ENCODE data around the gene SLC15A4.

SLC15A4 gene

DNA sequence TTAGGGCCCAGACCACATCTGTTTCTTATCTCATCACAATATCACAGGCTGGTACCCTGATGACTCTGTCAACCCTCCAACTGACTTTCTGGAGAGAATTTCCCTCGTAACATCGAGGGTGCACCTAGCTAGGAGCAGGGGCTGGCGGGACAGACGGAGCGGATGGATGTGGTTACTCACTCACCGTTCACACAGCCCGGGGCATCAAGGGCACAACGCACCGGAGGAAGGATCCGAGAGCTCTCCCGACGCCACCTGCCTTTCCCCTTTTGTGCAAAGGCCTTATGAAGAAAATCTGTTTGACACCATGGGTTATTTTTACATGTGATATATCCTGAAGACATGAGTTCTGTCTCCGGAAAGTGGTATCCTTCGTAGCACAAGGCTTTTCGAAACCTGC, 31.4 kb downstream of the SLC15A4 start:
- peaks cover 62% of the 10 kb centered on the region for H3K36me3 ChIP-seq (ENCODE audit: control insufficient read depth, insufficient read depth, low read length)
- no peak overlapping the region for H3K4me3 ChIP-seq (ENCODE audit: extremely low read depth, insufficient read depth, low read length, poor library complexity, severe bottlenecking)
- H3K9me3 ChIP-seq (ENCODE audit: control insufficient read depth, low read length): no peaks in the 10 kb centered on the region
- no peak overlapping the region for H3K27ac ChIP-seq (ENCODE audit: low read depth, low read length, severe bottlenecking)
- peaks cover 5% of the 10 kb centered on the region for H3K4me1 ChIP-seq (ENCODE audit: control insufficient read depth, insufficient read depth, low read length, poor library complexity, severe bottlenecking)
- whole genome bisulfite sequencing, 2 experiments (ENCODE audit: insufficient coverage in 2 of 2): 96 to 97% methylated on average over 14 to 15 of the region's 15 CpGs

DNA sequence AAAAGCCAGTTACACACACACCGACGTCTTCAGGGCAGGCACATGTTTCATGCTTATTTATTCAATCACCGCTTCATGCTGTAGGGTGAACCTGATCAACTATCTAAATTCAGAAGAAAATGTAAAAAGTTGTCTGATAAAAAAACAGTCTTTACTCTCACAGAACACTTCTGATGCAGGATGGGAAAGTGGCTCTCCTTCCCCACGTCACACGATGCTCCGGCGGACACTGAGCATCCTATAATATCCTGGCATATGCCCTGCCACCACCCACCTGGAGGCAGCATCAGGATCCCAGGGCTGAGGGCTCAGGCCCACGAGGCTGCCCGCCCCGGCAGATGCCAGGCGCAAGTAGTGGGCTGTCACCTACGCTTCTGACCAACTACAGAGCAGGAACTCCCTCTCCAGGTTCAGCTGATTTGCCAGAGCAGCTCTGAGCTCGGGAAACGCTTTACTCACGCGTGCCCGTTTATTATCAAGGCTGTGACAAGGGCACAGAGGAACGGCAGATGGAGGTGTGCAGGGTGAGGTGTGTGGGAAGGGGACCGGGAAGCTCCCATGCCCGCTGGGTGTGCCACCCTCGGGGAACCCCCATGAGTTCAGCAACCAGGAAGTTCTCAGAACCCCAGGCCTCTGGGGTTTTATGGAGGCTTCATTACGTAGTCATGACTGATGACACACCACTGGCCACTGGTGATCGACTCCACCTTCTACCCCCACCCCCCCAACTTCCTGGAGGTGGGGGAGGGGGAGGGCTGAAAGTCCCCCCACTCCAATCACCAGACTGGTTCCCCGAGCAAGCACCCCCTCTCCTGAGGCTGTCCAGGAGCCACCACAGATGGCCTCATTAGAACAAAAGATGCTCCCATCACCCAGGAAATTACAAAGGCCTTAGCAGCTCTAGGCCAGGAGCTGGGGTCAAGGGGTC, 32.1 kb downstream of the SLC15A4 start:
- Histone ChIP-seq H3K27ac (ENCODE audit: low read depth, low read length, severe bottlenecking) (no peak overlapping the region), H3K36me3 (ENCODE audit: control insufficient read depth, insufficient read depth, low read length) (peaks cover 55% of the 10 kb centered on the region), H3K4me1 (ENCODE audit: control insufficient read depth, insufficient read depth, low read length, poor library complexity, severe bottlenecking) (peaks cover 1% of the 10 kb centered on the region), H3K4me3 (ENCODE audit: extremely low read depth, insufficient read depth, low read length, poor library complexity, severe bottlenecking) (no peak overlapping the region), H3K9me3 (ENCODE audit: control insufficient read depth, low read length) (no peaks in the 10 kb centered on the region)
- 98% methylated on average over 15 to 19 of the region's 24 CpGs for WGBS, 2 experiments (ENCODE audit: insufficient coverage in 2 of 2)

DNA sequence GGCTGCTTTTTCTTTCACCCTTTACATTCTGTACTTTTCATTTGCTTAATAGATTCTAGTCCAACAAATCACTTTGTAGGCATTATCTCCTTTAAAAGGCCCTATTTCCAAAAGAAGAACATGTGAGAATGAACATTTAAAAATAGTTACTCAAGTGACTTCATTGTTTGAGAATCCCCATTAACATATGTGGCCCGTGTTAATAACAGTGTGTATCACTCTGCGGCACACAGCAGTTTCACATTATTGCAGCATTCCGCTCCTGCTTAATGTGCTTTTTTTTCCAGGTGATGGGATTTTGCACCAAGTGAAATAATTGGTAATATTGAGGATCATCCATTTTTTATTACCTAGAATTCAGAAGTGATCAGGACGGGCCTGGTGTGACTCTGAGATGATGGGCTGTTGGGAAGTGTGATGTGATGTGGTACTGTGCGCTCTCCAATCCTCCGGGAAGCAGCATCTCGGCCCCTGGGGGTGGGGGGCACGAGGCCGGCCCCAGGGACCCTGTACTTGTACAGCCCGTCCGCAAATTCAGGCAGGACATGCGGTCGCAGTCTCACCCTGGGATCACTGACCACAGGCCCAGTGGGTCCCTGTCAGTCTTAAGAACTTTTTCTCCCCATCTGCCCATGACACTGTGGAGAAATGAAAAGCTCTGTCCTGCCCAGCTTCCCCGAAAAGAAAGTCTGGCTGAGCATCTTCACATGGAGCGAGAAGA, 32.9 kb downstream of the SLC15A4 start:
- WGBS, 2 experiments (ENCODE audit: insufficient coverage in 2 of 2): 90 to 91% methylated on average over 11 to 13 of the region's 15 CpGs
- Histone ChIP-seq H3K4me3 (ENCODE audit: extremely low read depth, insufficient read depth, low read length, poor library complexity, severe bottlenecking) (no peak overlapping the region), H3K9me3 (ENCODE audit: control insufficient read depth, low read length) (no peaks in the 10 kb centered on the region), H3K4me1 (ENCODE audit: control insufficient read depth, insufficient read depth, low read length, poor library complexity, severe bottlenecking) (no peaks in the 10 kb centered on the region), H3K27ac (ENCODE audit: low read depth, low read length, severe bottlenecking) (no peak overlapping the region), H3K36me3 (ENCODE audit: control insufficient read depth, insufficient read depth, low read length) (peaks cover 48% of the 10 kb centered on the region)

DNA sequence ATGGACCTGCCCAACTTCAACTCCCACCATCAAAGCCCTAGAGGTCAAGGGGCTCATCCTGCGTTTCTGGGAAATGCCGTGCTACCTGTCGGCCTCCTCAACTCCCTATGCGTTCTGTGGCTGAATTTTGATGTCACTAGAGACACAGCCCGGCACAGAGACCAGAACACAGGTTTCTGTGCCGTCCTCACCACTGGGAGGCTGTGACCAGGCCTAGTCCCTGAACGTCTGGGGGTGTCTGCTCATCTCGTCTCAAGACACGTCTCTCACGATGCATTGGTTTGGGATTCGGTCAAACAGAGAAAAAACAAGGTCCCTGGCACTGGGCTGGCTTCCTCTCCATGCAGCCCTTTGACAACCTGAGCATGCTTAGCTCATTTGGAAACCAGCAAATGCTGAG, 33.5 kb downstream of the SLC15A4 start:
- 81 to 87% methylated on average over 11 of the region's 11 CpGs for WGBS, 2 experiments (ENCODE audit: insufficient coverage in 2 of 2)
- peaks cover 42% of the 10 kb centered on the region for H3K36me3 ChIP-seq (ENCODE audit: control insufficient read depth, insufficient read depth, low read length)
- H3K4me3 ChIP-seq (ENCODE audit: extremely low read depth, insufficient read depth, low read length, poor library complexity, severe bottlenecking): no peak overlapping the region
- H3K4me1 ChIP-seq (ENCODE audit: control insufficient read depth, insufficient read depth, low read length, poor library complexity, severe bottlenecking): no peaks in the 10 kb centered on the region
- H3K9me3 ChIP-seq (ENCODE audit: control insufficient read depth, low read length): no peaks in the 10 kb centered on the region
- H3K27ac ChIP-seq (ENCODE audit: low read depth, low read length, severe bottlenecking): no peak overlapping the region

DNA sequence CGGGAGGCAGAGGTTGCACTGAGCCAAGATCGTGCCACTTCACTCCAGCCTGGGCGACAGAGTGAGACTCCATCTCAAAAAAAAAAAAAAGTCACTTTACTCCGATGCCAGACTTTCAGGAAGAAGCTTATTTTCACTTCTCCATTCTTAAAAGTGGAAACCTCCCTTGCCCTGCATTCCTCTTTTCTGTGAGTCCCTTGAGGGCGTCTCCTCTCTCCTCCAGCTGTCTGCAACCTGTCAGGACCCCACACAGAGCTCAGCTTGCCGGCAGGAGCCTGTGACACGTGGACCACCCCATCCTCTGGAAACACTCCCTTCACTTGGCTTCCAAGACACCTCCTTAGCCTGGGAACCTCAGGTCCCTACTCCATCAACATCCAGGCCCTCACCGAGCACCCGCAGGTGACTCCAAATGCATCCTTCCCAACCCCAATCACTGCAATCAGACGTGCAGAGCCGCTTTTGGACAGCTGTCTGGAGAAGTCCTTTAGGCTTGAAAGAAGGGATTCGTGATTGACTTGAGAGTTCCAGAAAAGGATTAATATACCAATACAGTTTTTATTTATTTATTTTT, 34.3 kb downstream of the SLC15A4 start:
- H3K4me1 ChIP-seq (ENCODE audit: control insufficient read depth, insufficient read depth, low read length, poor library complexity, severe bottlenecking): no peaks in the 10 kb centered on the region
- H3K9me3 ChIP-seq (ENCODE audit: control insufficient read depth, low read length): no peaks in the 10 kb centered on the region
- peaks cover 35% of the 10 kb centered on the region for H3K36me3 ChIP-seq (ENCODE audit: control insufficient read depth, insufficient read depth, low read length)
- no peak overlapping the region for H3K27ac ChIP-seq (ENCODE audit: low read depth, low read length, severe bottlenecking)
- 85 to 95% methylated on average over 6 to 7 of the region's 12 CpGs for WGBS, 2 experiments (ENCODE audit: insufficient coverage in 2 of 2)
- H3K4me3 ChIP-seq (ENCODE audit: extremely low read depth, insufficient read depth, low read length, poor library complexity, severe bottlenecking): no peak overlapping the region

DNA sequence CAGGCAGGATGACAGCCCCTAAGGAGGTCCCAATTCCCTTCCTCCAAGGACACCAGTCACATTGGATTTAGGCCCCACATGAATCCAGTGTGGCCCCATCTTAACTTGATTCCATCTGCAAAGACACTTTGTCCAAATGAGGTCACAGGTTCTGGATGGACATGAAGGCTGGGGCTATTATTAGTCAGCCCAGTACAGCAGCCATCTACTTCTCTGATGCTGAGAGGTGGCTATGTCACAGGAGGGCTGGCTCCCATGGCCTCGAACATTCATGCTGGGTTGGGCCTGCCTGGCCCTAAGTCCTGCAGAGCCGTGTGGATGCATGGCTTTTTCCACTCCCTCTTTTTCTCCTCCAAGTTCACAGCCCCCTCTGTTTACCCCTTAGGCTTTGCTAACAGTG, 35.9 kb downstream of the SLC15A4 start:
- H3K36me3 ChIP-seq (ENCODE audit: control insufficient read depth, insufficient read depth, low read length): peaks cover 22% of the 10 kb centered on the region
- H3K9me3 ChIP-seq (ENCODE audit: control insufficient read depth, low read length): no peaks in the 10 kb centered on the region
- no peak overlapping the region for H3K4me3 ChIP-seq (ENCODE audit: extremely low read depth, insufficient read depth, low read length, poor library complexity, severe bottlenecking)
- H3K27ac ChIP-seq (ENCODE audit: low read depth, low read length, severe bottlenecking): no peak overlapping the region
- WGBS, 2 experiments (ENCODE audit: insufficient coverage in 2 of 2): 83% methylated on average over 1 to 2 of the region's 2 CpGs
- H3K4me1 ChIP-seq (ENCODE audit: control insufficient read depth, insufficient read depth, low read length, poor library complexity, severe bottlenecking): no peaks in the 10 kb centered on the region

DNA sequence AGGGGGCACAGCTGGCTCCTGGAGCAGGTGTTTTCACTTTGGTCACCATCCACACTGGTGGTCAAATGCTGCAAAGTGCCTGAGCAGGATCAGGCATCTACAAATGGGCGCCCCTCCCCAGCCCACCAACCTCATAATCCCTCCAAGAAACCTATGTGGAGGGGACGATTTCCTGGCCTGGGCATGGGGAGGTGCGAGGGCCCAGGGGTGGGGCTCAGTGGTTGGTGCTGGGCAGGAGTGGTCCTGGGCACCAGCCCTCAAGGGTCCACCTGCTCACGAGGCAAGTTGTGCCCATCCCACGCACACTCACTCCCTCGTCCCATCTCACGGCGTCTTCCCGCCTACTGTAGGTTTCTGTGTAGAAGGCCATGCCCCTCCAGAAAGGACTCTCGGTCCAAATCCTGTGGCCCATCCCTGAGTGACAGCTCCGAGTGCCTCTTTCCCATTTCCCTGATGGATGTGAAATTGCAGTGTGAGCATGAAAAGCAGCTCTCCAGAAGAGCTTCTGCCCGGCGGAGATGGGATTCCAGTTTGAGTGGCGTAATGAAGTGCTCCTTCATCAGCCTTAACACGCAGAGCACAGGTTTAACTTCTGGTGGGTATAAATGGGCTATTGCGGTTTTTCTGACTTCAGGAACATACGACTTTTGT, 36.9 kb downstream of the SLC15A4 start:
- no peaks in the 10 kb centered on the region for H3K4me1 ChIP-seq (ENCODE audit: control insufficient read depth, insufficient read depth, low read length, poor library complexity, severe bottlenecking)
- H3K4me3 ChIP-seq (ENCODE audit: extremely low read depth, insufficient read depth, low read length, poor library complexity, severe bottlenecking): no peak overlapping the region
- no peak overlapping the region for H3K27ac ChIP-seq (ENCODE audit: low read depth, low read length, severe bottlenecking)
- no peaks in the 10 kb centered on the region for H3K9me3 ChIP-seq (ENCODE audit: control insufficient read depth, low read length)
- H3K36me3 ChIP-seq (ENCODE audit: control insufficient read depth, insufficient read depth, low read length): peaks cover 13% of the 10 kb centered on the region
- WGBS, 2 experiments (ENCODE audit: insufficient coverage in 2 of 2): 97 to 98% methylated on average over 14 of the region's 17 CpGs

DNA sequence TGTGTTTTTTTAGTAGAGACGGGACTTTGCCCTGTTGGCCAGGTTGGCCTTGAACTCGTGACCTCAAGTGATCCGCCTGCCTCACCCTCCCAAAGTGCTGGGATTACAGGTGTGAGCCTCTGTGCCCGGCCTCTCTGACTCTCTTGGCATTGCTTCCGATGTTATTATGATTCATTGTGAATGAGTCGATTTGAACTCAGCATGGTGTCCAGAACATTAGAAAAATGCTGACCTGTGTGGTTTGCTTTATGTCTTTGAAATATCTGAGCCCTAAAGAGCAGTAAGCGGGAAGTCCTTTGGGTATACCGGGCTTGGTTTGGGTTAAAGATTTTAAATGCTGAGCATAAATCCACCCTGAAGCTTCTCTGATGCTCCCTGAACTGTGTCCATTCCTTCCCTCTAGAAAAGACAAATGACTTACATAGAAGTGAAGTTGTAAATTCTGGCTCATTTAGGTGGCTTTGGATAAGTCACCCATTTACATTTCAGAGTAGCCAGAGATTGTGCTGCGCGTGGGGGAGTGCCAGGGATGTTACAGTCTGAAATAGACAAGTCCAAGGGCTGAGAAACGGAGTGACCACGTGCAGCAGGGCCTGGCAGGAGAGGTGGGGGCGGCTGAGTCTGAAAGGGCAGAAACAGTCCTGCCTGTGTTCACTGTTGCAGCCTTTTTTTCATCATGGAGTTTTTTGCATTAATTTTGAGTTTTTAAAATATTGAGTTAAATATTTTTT, 39.6 kb downstream of the SLC15A4 start:
- Histone ChIP-seq H3K4me3 (ENCODE audit: extremely low read depth, insufficient read depth, low read length, poor library complexity, severe bottlenecking) (no peak overlapping the region), H3K4me1 (ENCODE audit: control insufficient read depth, insufficient read depth, low read length, poor library complexity, severe bottlenecking) (no peaks in the 10 kb centered on the region), H3K9me3 (ENCODE audit: control insufficient read depth, low read length) (no peaks in the 10 kb centered on the region), H3K27ac (ENCODE audit: low read depth, low read length, severe bottlenecking) (no peak overlapping the region), H3K36me3 (ENCODE audit: control insufficient read depth, insufficient read depth, low read length) (no peaks in the 10 kb centered on the region)
- 88 to 91% methylated on average over 10 to 11 of the region's 13 CpGs for WGBS, 2 experiments (ENCODE audit: insufficient coverage in 2 of 2)

DNA sequence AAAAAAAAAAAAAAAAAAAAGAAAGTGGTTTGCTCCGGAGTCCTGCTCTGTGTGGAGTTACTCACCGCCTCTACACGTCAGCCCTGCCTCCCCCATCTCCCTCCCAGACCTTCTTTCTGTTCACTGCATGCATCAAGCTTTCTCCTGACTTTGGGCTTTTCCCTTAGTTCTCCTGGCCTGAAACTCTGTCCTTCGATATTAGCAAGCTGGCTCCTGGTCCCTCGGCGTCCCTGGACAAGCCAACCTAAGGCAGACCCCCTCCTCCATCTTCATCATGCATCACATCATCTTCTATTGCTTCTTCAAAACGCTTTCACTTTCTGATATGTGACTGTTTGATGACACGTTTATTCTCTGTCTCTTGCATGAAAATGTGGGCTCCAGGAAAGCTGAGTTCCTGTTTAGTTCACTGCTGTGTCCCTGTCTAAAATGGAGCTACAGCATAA, 40.6 kb downstream of the SLC15A4 start:
- H3K4me1 ChIP-seq (ENCODE audit: control insufficient read depth, insufficient read depth, low read length, poor library complexity, severe bottlenecking): no peaks in the 10 kb centered on the region
- H3K27ac ChIP-seq (ENCODE audit: low read depth, low read length, severe bottlenecking): no peak overlapping the region
- H3K36me3 ChIP-seq (ENCODE audit: control insufficient read depth, insufficient read depth, low read length): no peaks in the 10 kb centered on the region
- 86 to 92% methylated on average over 4 to 7 of the region's 8 CpGs for WGBS, 2 experiments (ENCODE audit: insufficient coverage in 2 of 2)
- H3K9me3 ChIP-seq (ENCODE audit: control insufficient read depth, low read length): no peaks in the 10 kb centered on the region
- H3K4me3 ChIP-seq (ENCODE audit: extremely low read depth, insufficient read depth, low read length, poor library complexity, severe bottlenecking): no peak overlapping the region

DNA sequence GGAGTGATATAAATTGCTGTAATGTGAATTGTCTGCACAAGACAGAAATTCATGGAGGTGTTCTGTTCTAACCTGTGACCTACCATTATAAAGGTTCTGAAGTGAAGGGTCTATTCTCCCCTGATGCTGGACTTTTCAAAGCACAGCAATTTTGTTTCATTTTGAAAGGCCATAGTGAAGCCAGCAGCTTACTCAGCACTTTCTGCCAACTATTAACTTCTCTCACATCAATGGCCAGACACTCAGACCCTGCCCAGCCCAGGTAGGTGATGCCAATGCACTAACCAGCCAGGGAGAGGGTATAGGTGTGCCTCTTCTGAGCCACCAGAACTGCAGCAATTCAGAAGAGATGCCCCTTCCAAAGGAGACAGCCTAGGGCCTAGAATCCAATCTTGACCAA, 43.9 kb downstream of the SLC15A4 start:
- H3K9me3 ChIP-seq (ENCODE audit: control insufficient read depth, low read length): no peaks in the 10 kb centered on the region
- no peaks in the 10 kb centered on the region for H3K4me1 ChIP-seq (ENCODE audit: control insufficient read depth, insufficient read depth, low read length, poor library complexity, severe bottlenecking)
- no peak overlapping the region for H3K27ac ChIP-seq (ENCODE audit: low read depth, low read length, severe bottlenecking)
- no peaks in the 10 kb centered on the region for H3K36me3 ChIP-seq (ENCODE audit: control insufficient read depth, insufficient read depth, low read length)
- no peak overlapping the region for H3K4me3 ChIP-seq (ENCODE audit: extremely low read depth, insufficient read depth, low read length, poor library complexity, severe bottlenecking)
